SU-DHL-6 (cell line): Measurements from ENCODE around the gene EPHB4.

Source experiments
- H2AFZ ChIP-seq: fragments of 200-600 bp; sonication (generic); 2 replicates; pipeline ENCODE4 v1.6.1; 2014; ENCODE audit warnings: low read depth, mild to moderate bottlenecking, moderate library complexity, mixed read lengths, antibody characterized with exemption, low read length; ENCODE audit not compliant: severe bottlenecking
- H3F3A ChIP-seq: fragments of 200-600 bp; shearing (Covaris generic); 2 replicates; pipeline ENCODE4 v1.6.0; 2016; ENCODE audit warnings: antibody characterized with exemption, mild to moderate bottlenecking; ENCODE audit not compliant: insufficient read depth
- H3K27ac ChIP-seq: fragments of 200-600 bp; sonication (generic); 2 replicates; pipeline ENCODE4 v1.5.1; 2016; ENCODE audit warnings: low read depth, mild to moderate bottlenecking, low read length, moderate library complexity, mixed read lengths
- H3K27me3 ChIP-seq: fragments of 200-600 bp; sonication (generic), shearing (Covaris generic); 2 replicates; pipeline ENCODE4 v1.6.0; 2014; ENCODE audit warnings: mild to moderate bottlenecking, low read length
- H3K36me3 ChIP-seq: fragments of 200-600 bp; sonication (generic); 2 replicates; pipeline ENCODE4 v1.6.1; 2014; ENCODE audit warnings: mild to moderate bottlenecking, low read length, mixed read lengths
- H3K4me2 ChIP-seq: fragments of 300-600, 200-600 bp; shearing (Covaris generic), sonication (generic); 2 replicates; pipeline ENCODE4 v1.6.0; 2014; ENCODE audit warnings: low read length, low read depth, mild to moderate bottlenecking; ENCODE audit not compliant: poor library complexity, severe bottlenecking
- H3K4me3 ChIP-seq: fragments of 200-600 bp; sonication (generic); 2 replicates; pipeline ENCODE4 v1.5.1; 2014; ENCODE audit warnings: antibody characterized with exemption, low read length, mild to moderate bottlenecking, mixed read lengths; ENCODE audit not compliant: insufficient read depth, poor library complexity, severe bottlenecking
- H3K79me2 ChIP-seq: fragments of 200-600 bp; sonication (generic); 2 replicates; pipeline ENCODE4 v1.6.1; 2014; ENCODE audit warnings: mild to moderate bottlenecking, low read length, moderate library complexity; ENCODE audit not compliant: insufficient read depth
- H3K9ac ChIP-seq: fragments of 200-600 bp; sonication (generic); 2 replicates; pipeline ENCODE4 v1.7.0; 2014; ENCODE audit warnings: mild to moderate bottlenecking, low read length
- H3K9me2 ChIP-seq: fragments of 200-600 bp; sonication (generic); replicated peaks from 2 replicates; pipeline ENCODE4 v1.6.1; 2014; ENCODE audit warnings: low read length; ENCODE audit not compliant: insufficient read depth
- H3K9me3 ChIP-seq: fragments of 200-600 bp; sonication (generic); 2 replicates; pipeline ENCODE4 v1.6.1; 2014; ENCODE audit warnings: low read length, mixed read lengths; ENCODE audit not compliant: insufficient read depth
- H4K20me1 ChIP-seq: fragments of 200-600 bp; sonication (generic); 2 replicates; pipeline ENCODE4 v1.6.1; 2014; ENCODE audit warnings: low read depth, mild to moderate bottlenecking, antibody characterized with exemption, low read length, moderate library complexity, mixed read lengths
- EZH2phosphoT487 ChIP-seq: fragments of 200-600 bp; sonication (generic), shearing (Covaris generic); conservative IDR thresholded peaks from 2 replicates; pipeline ENCODE4 v1.6.1; 2018; ENCODE audit warnings: mild to moderate bottlenecking, antibody characterized with exemption, low read length, moderate library complexity, mixed read lengths
- TF ChIP-seq, protein P1 (sequence below): fragments of 200-600 bp; sonication (generic); IDR thresholded peaks from one replicate; pipeline ENCODE4 v1.5.1; 2017; ENCODE audit warnings: antibody characterized with exemption, mild to moderate bottlenecking, low read length, moderate library complexity; ENCODE audit not compliant: insufficient read depth, poor library complexity, severe bottlenecking

EPHB4 gene

DNA sequence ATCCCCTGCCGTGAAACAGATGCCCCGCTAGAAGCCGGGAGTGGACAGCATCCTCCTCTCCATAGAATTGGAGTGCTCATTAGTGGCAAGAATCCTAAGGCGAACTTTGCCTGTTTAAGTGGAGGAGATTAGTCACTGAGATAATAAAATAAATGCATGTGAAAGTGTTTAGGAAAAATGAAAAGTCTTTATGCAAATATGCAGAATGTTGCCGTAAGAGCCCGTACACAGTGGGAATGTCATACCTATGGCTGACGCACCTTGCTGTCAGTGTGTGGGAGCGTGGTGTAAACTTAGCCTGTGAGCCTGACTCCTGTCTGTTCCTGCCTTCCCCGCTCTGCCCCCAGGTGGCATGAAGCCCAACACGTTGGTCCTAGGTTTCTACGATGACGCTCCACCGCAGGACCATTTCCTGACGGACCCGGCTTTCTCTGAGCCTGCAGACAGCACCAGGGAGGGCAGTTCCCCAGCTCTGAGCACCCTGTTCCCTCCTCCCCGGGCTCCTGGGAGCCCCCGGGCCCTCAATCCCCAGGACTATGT is 38.1 kb upstream of the EPHB4 start:
- no peaks in the 10 kb centered on the region for H3K36me3 ChIP-seq

DNA sequence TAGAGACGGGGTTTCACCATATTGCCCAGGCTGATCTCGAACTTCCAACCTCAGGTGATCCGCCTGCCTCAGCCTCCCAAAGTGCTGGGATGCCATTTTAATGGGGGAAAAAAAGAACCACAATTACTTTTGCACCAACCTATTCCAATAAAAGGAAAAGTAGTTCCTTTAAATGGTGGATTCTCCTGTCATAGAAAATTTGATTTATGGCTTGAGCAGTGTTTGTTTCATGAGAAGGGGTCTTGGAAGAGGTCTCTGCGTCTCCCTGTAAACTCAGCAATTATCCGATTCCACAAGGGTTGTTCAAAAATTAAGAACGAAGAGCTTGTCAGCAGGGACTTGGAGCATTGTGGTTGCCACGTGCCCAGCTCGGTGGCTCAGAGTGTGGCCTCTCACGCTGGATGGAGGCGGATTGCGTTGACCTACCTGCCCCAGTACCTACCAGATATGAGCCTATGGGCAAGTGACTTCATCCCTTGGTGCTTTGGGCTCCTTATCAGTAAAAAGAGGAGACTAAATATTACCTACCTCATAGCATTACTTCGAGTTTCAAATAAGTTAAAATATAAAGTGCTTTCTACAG is 37.0 kb upstream of the EPHB4 start:
- no peaks in the 10 kb centered on the region for H3K79me2 ChIP-seq
- no peaks in the 10 kb centered on the region for H3K36me3 ChIP-seq
- H4K20me1 ChIP-seq = no peaks in the 10 kb centered on the region
- no peaks in the 10 kb centered on the region for H3K9me2 ChIP-seq
- H3K4me2 ChIP-seq = no peak overlapping the region
- H3F3A ChIP-seq = 0 out of 2 replicates have a peak, but pooled peaks cover 8% of the 10 kb centered on the region
- H2AFZ ChIP-seq = no peak overlapping the region
- no peaks in the 10 kb centered on the region for H3K9me3 ChIP-seq
- H3K27ac ChIP-seq = no peak overlapping the region
- H3K9ac ChIP-seq = no peak overlapping the region
- TF ChIP-seq, protein P1, sequence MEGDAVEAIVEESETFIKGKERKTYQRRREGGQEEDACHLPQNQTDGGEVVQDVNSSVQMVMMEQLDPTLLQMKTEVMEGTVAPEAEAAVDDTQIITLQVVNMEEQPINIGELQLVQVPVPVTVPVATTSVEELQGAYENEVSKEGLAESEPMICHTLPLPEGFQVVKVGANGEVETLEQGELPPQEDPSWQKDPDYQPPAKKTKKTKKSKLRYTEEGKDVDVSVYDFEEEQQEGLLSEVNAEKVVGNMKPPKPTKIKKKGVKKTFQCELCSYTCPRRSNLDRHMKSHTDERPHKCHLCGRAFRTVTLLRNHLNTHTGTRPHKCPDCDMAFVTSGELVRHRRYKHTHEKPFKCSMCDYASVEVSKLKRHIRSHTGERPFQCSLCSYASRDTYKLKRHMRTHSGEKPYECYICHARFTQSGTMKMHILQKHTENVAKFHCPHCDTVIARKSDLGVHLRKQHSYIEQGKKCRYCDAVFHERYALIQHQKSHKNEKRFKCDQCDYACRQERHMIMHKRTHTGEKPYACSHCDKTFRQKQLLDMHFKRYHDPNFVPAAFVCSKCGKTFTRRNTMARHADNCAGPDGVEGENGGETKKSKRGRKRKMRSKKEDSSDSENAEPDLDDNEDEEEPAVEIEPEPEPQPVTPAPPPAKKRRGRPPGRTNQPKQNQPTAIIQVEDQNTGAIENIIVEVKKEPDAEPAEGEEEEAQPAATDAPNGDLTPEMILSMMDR = no peak
- TF ChIP-seq EZH2phosphoT487 = no peak
- H3K27me3 ChIP-seq = no peaks in the 10 kb centered on the region
- H3K4me3 ChIP-seq = no peak overlapping the region

More for the DNA sequence above, 38.1 kb upstream of the EPHB4 start:
- H3F3A ChIP-seq = 0 out of 2 replicates have a peak, but pooled peaks cover 8% of the 10 kb centered on the region
- no peak overlapping the region for H3K27ac ChIP-seq
- no peak for TF ChIP-seq EZH2phosphoT487
- TF ChIP-seq, protein P1 = no peak
- no peak overlapping the region for H2AFZ ChIP-seq
- no peak overlapping the region for H3K9ac ChIP-seq
- no peaks in the 10 kb centered on the region for H3K79me2 ChIP-seq
- H4K20me1 ChIP-seq = no peaks in the 10 kb centered on the region
- H3K9me3 ChIP-seq = no peaks in the 10 kb centered on the region
- no peaks in the 10 kb centered on the region for H3K9me2 ChIP-seq
- H3K4me3 ChIP-seq = no peak overlapping the region
- no peak overlapping the region for H3K4me2 ChIP-seq
- no peaks in the 10 kb centered on the region for H3K27me3 ChIP-seq

DNA sequence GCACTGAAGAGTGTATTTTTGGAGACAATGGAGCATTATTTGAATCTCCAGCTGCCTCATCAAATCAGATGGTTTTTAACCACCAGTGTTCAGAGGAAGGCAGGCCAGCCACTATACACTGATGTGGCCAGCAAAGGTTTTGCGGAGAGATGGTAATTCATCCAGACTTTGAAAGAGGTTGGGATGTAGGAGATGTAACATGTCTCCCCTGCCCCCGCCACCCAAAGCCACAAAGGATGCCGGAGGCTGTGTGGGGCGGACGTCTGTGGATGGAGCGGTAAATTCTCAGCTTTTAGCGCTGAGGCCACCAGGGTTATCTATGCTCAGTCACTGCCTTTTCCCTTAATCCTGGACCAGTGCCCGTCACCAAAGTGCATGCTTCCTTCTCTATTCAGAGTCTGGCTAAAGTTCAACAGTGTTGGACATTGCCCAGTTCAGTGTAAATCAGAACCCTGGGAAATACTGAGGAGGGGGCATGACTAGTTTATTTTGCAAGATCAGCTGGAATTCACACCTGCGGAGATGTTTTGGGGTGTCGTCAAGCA is 36.2 kb upstream of the EPHB4 start:
- Histone ChIP-seq H3K27ac (no peak overlapping the region), H3F3A (0 out of 2 replicates have a peak, but pooled peaks cover 8% of the 10 kb centered on the region), H3K9ac (no peak overlapping the region), H3K4me3 (no peak overlapping the region), H3K79me2 (no peaks in the 10 kb centered on the region), H3K36me3 (no peaks in the 10 kb centered on the region), H4K20me1 (no peaks in the 10 kb centered on the region), H2AFZ (no peak overlapping the region), H3K4me2 (no peak overlapping the region), H3K9me3 (no peaks in the 10 kb centered on the region), H3K27me3 (no peaks in the 10 kb centered on the region), H3K9me2 (no peaks in the 10 kb centered on the region)
- TF ChIP-seq, protein P1 = no peak
